Measurements from ENCODE around the gene KDELR3.

GRCh38 chr22:38448945-38449745 is 18.8 kb upstream of the KDELR3 start:
- TF ChIP-seq POLR2A (IDR thresholded peaks at IDR 0.05) = no peak
- TF ChIP-seq, protein P1, sequence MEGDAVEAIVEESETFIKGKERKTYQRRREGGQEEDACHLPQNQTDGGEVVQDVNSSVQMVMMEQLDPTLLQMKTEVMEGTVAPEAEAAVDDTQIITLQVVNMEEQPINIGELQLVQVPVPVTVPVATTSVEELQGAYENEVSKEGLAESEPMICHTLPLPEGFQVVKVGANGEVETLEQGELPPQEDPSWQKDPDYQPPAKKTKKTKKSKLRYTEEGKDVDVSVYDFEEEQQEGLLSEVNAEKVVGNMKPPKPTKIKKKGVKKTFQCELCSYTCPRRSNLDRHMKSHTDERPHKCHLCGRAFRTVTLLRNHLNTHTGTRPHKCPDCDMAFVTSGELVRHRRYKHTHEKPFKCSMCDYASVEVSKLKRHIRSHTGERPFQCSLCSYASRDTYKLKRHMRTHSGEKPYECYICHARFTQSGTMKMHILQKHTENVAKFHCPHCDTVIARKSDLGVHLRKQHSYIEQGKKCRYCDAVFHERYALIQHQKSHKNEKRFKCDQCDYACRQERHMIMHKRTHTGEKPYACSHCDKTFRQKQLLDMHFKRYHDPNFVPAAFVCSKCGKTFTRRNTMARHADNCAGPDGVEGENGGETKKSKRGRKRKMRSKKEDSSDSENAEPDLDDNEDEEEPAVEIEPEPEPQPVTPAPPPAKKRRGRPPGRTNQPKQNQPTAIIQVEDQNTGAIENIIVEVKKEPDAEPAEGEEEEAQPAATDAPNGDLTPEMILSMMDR (IDR thresholded peaks at IDR 0.05 in 8 of 11, conservative IDR thresholded peaks at IDR 0.05 in 3 of 11) = no peak

Measured in spleen (tissue), 7 donors.